ENCODE measurements around the gene NEK10. TPM values are rescaled to one million over a fixed set of nuclear protein-coding genes. Genes with fewer than 3 reads are reported as not detected.

NEK10 gene
- total RNA-seq, 2 donors from 2014 or later: 0.09 to 0.36 TPM

GRCh38 chr3:27114684-27115083 is 254.5 kb downstream of the NEK10 start:
- no peaks in the 10 kb centered on the region for H3K27me3 Mint-ChIP-seq (ENCODE audit: low read depth)
- H3K4me3 Mint-ChIP-seq: no peak overlapping the region
- no peaks in the 10 kb centered on the region for H3K9me3 Mint-ChIP-seq
- DNase-seq (no peak), ATAC-seq (replicated peaks in 1 of 2) (no peak)
- H3K27ac Mint-ChIP-seq: no peak overlapping the region
- H3K36me3 Mint-ChIP-seq (ENCODE audit: insufficient read depth in 2 of 2): no peaks in the 10 kb centered on the region
- H3K4me1 Mint-ChIP-seq (ENCODE audit: low read depth): no peaks in the 10 kb centered on the region

- ATAC-seq (replicated peaks in 1 of 2) (no peak), DNase-seq (no peak)
- Mint-ChIP-seq H3K27me3 (ENCODE audit: low read depth) (no peaks in the 10 kb centered on the region), H3K9me3 (no peaks in the 10 kb centered on the region), H3K4me3 (no peak overlapping the region), H3K36me3 (ENCODE audit: insufficient read depth in 2 of 2) (no peaks in the 10 kb centered on the region), H3K27ac (no peak overlapping the region), H3K4me1 (ENCODE audit: low read depth) (no peaks in the 10 kb centered on the region)
Observed at GRCh38 chr3:27114129-27114528, 255.1 kb downstream of the NEK10 start.

DNA sequence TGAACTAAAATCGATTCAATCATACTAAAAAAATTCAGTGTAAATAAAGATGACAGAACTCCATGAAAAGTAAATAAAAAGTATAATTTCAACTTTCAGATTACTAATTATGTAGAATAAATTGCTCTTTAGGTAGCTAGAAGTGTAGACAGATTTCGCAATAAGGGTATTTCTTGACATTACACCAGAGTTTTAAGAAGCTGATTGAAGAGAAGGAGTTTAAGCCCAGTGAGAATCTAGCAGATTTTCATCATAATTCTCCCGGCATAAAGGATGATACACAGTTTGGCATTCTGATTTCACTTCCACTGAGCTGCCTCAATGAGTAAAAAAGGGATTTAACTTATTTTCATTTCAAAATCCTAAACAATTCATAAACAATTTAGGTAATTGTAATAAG is 259.2 kb downstream of the NEK10 start:
- Mint-ChIP-seq H3K36me3 (ENCODE audit: insufficient read depth in 2 of 2) (no peaks in the 10 kb centered on the region), H3K9me3 (no peaks in the 10 kb centered on the region), H3K27ac (no peak overlapping the region), H3K27me3 (ENCODE audit: low read depth) (no peaks in the 10 kb centered on the region), H3K4me1 (ENCODE audit: low read depth) (no peaks in the 10 kb centered on the region), H3K4me3 (no peak overlapping the region)
- DNase-seq (no peak), ATAC-seq (replicated peaks in 1 of 2) (no peak)

GRCh38 chr3:27108322-27108721 is 260.9 kb downstream of the NEK10 start:
- Mint-ChIP-seq H3K27me3 (ENCODE audit: low read depth) (no peaks in the 10 kb centered on the region), H3K9me3 (no peaks in the 10 kb centered on the region), H3K36me3 (ENCODE audit: insufficient read depth in 2 of 2) (no peaks in the 10 kb centered on the region), H3K4me1 (ENCODE audit: low read depth) (no peaks in the 10 kb centered on the region), H3K4me3 (no peak overlapping the region), H3K27ac (no peak overlapping the region)
- no peak for DNase-seq
- no peak for ATAC-seq (replicated peaks in 1 of 2)

- no peaks in the 10 kb centered on the region for H3K36me3 Mint-ChIP-seq (ENCODE audit: insufficient read depth in 2 of 2)
- H3K4me3 Mint-ChIP-seq: no peak overlapping the region
- no peaks in the 10 kb centered on the region for H3K9me3 Mint-ChIP-seq
- DNase-seq (no peak), ATAC-seq (replicated peaks in 1 of 2) (no peak)
- no peak overlapping the region for H3K27ac Mint-ChIP-seq
- no peaks in the 10 kb centered on the region for H3K4me1 Mint-ChIP-seq (ENCODE audit: low read depth)
- H3K27me3 Mint-ChIP-seq (ENCODE audit: low read depth): no peaks in the 10 kb centered on the region
Observed at GRCh38 chr3:27105904-27106303, 263.3 kb downstream of the NEK10 start.

DNA sequence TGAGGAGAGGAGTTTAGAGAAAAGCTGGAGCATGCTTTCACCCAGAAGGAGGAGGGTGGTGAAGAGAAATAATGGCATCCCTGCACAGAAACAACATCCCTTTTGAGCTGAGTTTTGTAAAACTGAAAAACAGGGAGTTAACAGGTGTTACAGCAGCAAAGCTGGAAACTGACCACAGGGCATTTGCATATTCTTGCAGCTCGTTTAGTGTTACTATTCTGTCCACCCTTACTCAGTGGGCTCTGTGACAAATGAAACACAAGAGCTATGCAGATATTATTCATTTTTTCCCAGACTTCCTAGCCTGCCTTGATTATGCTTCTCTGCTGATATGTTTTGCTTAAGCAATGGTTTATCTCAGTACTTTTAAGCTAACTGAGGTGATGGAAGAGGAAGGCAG is 272.0 kb downstream of the NEK10 start:
- H3K9me3 Mint-ChIP-seq: peaks cover 0 to 5% of the 10 kb centered on the region in 2 donors
- H3K27ac Mint-ChIP-seq: no peak overlapping the region
- DNase-seq (no peak), ATAC-seq (replicated peaks in 1 of 2) (no peak)
- H3K4me3 Mint-ChIP-seq: no peak overlapping the region
- peaks cover 5% of the 10 kb centered on the region for H3K27me3 Mint-ChIP-seq (ENCODE audit: low read depth)
- no peaks in the 10 kb centered on the region for H3K36me3 Mint-ChIP-seq (ENCODE audit: insufficient read depth in 2 of 2)
- H3K4me1 Mint-ChIP-seq (ENCODE audit: low read depth): no peaks in the 10 kb centered on the region

GRCh38 chr3:27095553-27096222 is 273.5 kb downstream of the NEK10 start:
- Mint-ChIP-seq H3K27me3 (ENCODE audit: low read depth) (peaks cover 5% of the 10 kb centered on the region), H3K36me3 (ENCODE audit: insufficient read depth in 2 of 2) (no peaks in the 10 kb centered on the region), H3K9me3 (peaks cover 0 to 5% of the 10 kb centered on the region in 2 donors), H3K4me1 (ENCODE audit: low read depth) (no peaks in the 10 kb centered on the region), H3K4me3 (no peak overlapping the region), H3K27ac (no peak overlapping the region)
- no peak for DNase-seq
- ATAC-seq (replicated peaks in 1 of 2): no peak

- ATAC-seq (replicated peaks in 1 of 2): no peak
- no peaks in the 10 kb centered on the region for H3K36me3 Mint-ChIP-seq (ENCODE audit: insufficient read depth in 2 of 2)
- H3K4me1 Mint-ChIP-seq (ENCODE audit: low read depth): no peaks in the 10 kb centered on the region
- H3K4me3 Mint-ChIP-seq: no peak overlapping the region
- no peak for DNase-seq
- H3K27me3 Mint-ChIP-seq (ENCODE audit: low read depth): peaks cover 5% of the 10 kb centered on the region
- no peaks in the 10 kb centered on the region for H3K9me3 Mint-ChIP-seq
- no peak overlapping the region for H3K27ac Mint-ChIP-seq
Observed at GRCh38 chr3:27094721-27095120, 274.5 kb downstream of the NEK10 start.

- no peaks in the 10 kb centered on the region for H3K36me3 Mint-ChIP-seq (ENCODE audit: insufficient read depth in 2 of 2)
- ATAC-seq (replicated peaks in 1 of 2): no peak
Observed at GRCh38 chr3:27093771-27094170, 275.4 kb downstream of the NEK10 start.

DNA sequence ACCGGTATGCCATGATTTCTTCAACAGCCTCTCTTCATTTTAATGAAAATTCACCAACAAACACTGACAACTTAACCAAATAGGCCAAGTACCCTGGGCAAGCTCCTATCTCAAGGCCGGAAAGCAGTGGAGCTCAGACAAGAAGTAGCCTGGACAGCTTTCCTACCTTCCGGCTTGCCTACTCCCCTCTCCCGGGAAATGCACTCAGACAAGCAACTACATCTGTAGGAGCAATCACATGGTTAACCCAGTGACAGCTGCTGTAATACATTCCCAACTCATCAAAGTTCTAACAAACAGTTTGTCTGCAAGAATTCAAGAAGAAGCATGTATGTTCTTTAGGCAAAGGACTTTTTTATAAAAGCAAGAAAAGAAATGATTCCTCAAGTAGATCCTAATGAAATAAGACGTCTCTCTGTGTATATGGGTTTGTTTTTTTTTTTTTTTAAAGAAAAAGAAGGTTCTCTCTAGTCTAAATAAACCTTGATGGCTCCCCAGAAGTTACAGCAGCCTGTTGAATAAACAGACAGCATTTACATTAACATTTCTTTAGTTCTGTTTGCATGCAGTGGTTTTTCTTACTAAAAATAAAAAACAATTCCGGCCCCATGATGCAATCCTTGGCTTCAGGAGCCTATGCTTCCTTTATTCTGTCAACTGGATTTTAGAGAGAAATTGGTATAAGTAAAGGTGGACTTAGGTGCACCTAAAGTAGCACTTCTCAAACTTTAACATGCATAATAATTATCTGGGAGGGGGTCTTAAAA is 278.7 kb downstream of the NEK10 start:
- no peak overlapping the region for H3K4me3 Mint-ChIP-seq

More at GRCh38 chr3:27093771-27094170, 275.4 kb downstream of the NEK10 start:
- H3K9me3 Mint-ChIP-seq: no peaks in the 10 kb centered on the region
- H3K4me1 Mint-ChIP-seq (ENCODE audit: low read depth): no peaks in the 10 kb centered on the region
- H3K4me3 Mint-ChIP-seq: no peak overlapping the region
- H3K27ac Mint-ChIP-seq: no peak overlapping the region
- peaks cover 5% of the 10 kb centered on the region for H3K27me3 Mint-ChIP-seq (ENCODE audit: low read depth)
- DNase-seq: no peak

GRCh38 chr3:27089645-27090044 is 279.5 kb downstream of the NEK10 start:
- DNase-seq (no peak), ATAC-seq (replicated peaks in 1 of 2) (no peak)
- Mint-ChIP-seq H3K36me3 (ENCODE audit: insufficient read depth in 2 of 2) (no peaks in the 10 kb centered on the region), H3K4me1 (ENCODE audit: low read depth) (no peaks in the 10 kb centered on the region), H3K27me3 (ENCODE audit: low read depth) (no peaks in the 10 kb centered on the region), H3K4me3 (no peak overlapping the region), H3K27ac (no peak overlapping the region), H3K9me3 (no peaks in the 10 kb centered on the region)

More for the DNA sequence above, 278.7 kb downstream of the NEK10 start:
- DNase-seq (no peak), ATAC-seq (replicated peaks in 1 of 2) (no peak)
- no peaks in the 10 kb centered on the region for H3K9me3 Mint-ChIP-seq
- no peak overlapping the region for H3K27ac Mint-ChIP-seq
- no peaks in the 10 kb centered on the region for H3K27me3 Mint-ChIP-seq (ENCODE audit: low read depth)
- no peaks in the 10 kb centered on the region for H3K4me1 Mint-ChIP-seq (ENCODE audit: low read depth)
- no peaks in the 10 kb centered on the region for H3K36me3 Mint-ChIP-seq (ENCODE audit: insufficient read depth in 2 of 2)

DNA sequence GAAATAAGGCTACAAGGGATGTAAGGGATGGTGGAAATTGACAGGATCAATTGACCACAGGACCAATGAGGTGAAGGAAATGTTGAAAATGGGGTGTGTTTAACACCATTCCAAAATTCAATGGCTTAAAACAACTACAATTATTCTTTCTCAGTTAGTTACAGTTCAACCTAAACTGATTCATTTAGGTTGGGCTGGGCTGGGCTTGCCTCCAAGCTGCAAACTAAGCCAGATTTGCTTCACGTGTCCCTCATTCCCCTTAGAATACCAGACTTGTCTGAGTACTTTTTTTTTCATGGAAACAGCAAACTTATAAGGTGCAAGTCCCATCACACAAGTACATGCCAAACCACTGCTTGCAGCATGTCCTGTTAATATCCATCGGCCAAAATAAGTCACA is 280.1 kb downstream of the NEK10 start:
- DNase-seq (no peak), ATAC-seq (replicated peaks in 1 of 2) (no peak)
- H3K4me3 Mint-ChIP-seq: no peak overlapping the region
- H3K36me3 Mint-ChIP-seq (ENCODE audit: insufficient read depth in 2 of 2): no peaks in the 10 kb centered on the region
- H3K4me1 Mint-ChIP-seq (ENCODE audit: low read depth): no peaks in the 10 kb centered on the region
- no peaks in the 10 kb centered on the region for H3K9me3 Mint-ChIP-seq
- no peak overlapping the region for H3K27ac Mint-ChIP-seq
- no peaks in the 10 kb centered on the region for H3K27me3 Mint-ChIP-seq (ENCODE audit: low read depth)

DNA sequence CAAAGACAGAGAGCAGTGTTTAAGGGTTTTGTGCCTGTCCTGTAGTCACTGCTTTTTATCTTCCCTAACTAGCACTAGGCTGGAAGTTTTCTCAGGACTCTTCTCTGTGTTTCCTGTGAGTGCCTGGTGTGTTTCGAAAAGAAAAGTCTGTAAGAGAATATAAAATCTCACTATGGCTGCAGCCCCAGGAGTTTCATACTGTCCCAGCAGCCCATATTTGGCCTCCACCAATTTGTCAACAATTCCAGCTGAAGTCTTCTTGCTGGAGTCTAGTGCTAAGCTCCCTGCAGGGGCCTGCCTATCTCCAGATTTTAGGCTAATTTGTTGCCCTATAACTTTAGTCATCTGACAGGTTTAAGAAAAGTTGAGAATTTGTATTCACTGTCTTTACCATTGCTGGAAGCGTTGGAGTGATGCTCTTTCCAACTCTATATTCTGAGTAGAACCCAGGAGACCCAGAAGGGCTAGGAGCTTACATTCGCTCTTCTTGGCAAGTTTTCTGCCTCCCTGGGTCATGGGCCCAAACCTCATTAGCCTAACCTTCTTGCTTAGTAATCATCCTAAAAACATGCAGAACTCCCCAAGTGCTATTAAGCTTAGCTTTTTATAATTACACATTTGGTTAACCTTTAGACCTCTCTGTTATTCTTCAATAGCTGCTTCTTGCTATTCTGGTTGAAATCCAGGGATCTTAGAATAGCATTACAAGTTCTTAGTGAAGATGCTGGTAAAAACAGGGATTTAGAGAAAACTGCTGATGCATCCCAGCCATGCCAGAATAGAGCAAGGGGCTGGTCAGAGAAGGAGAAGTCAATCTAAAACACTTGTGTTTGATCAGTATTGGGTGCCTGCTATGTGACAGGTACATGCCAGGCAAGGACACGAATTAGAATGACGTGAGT is 283.1 kb downstream of the NEK10 start:
- Mint-ChIP-seq H3K36me3 (ENCODE audit: insufficient read depth in 2 of 2) (no peaks in the 10 kb centered on the region), H3K4me3 (no peak overlapping the region), H3K27ac (no peak overlapping the region), H3K27me3 (ENCODE audit: low read depth) (no peaks in the 10 kb centered on the region), H3K9me3 (no peaks in the 10 kb centered on the region), H3K4me1 (ENCODE audit: low read depth) (no peaks in the 10 kb centered on the region)
- DNase-seq (no peak), ATAC-seq (replicated peaks in 1 of 2) (no peak)

All from activated T-cell treated with anti-CD3 and anti-CD28 coated beads, Interleukin-2, amount 50 U/mL, for 72 hours (primary cell).